T-helper 2 cell (primary cell): Measurements from ENCODE around the gene COL1A1.

Experiments
- DNase-seq, 5 experiments: peaks; one replicate each; pipeline versions ENCODE4 v3.0.0 to v3.0.0-alpha.2; 2012 to 2022

The COL1A1 gene

GRCh38 chr17:50186661-50187393 lies 14.6 kb downstream of the COL1A1 start:
- no peak for DNase-seq

- no peak for DNase-seq
Measured at GRCh38 chr17:50185631-50186471, 15.6 kb downstream of the COL1A1 start.

- no peak for DNase-seq
Measured at GRCh38 chr17:50184611-50185398, 16.6 kb downstream of the COL1A1 start.

- no peak for DNase-seq
Measured at GRCh38 chr17:50184064-50184463, 17.4 kb downstream of the COL1A1 start.

- DNase-seq, result no peak
Measured at GRCh38 chr17:50183421-50183994, 17.9 kb downstream of the COL1A1 start.

- DNase-seq, result no peak
Measured at GRCh38 chr17:50182783-50183420, 18.5 kb downstream of the COL1A1 start.

- no peak for DNase-seq
Measured at GRCh38 chr17:50181591-50182560, 19.6 kb downstream of the COL1A1 start.

GRCh38 chr17:50181144-50181543 lies 20.3 kb downstream of the COL1A1 start:
- no peak for DNase-seq

- no peak for DNase-seq
Measured at GRCh38 chr17:50180620-50181019, 20.8 kb downstream of the COL1A1 start.

GRCh38 chr17:50180111-50180510 lies 21.3 kb downstream of the COL1A1 start:
- DNase-seq, result no peak

GRCh38 chr17:50177983-50178834 lies 23.2 kb downstream of the COL1A1 start:
- peak in 3 of 5 experiments; percentile 32 to 54 (median 37) for DNase-seq

- DNase-seq, result no peak
Measured at GRCh38 chr17:50177476-50177875, 24.0 kb downstream of the COL1A1 start.

- no peak for DNase-seq
Measured at GRCh38 chr17:50176559-50177357, 24.7 kb downstream of the COL1A1 start.

GRCh38 chr17:50175035-50175807 lies 26.2 kb downstream of the COL1A1 start:
- DNase-seq, result no peak

- no peak for DNase-seq
Measured at GRCh38 chr17:50174444-50174843, 27.0 kb downstream of the COL1A1 start.

GRCh38 chr17:50173335-50173941 lies 28.0 kb downstream of the COL1A1 start:
- DNase-seq, result no peak

GRCh38 chr17:50172936-50173334 lies 28.5 kb downstream of the COL1A1 start:
- no peak for DNase-seq

GRCh38 chr17:50172130-50172529 lies 29.3 kb downstream of the COL1A1 start:
- DNase-seq, result no peak
